ENCODE data around the gene ESAM. TPM values are rescaled to one million over a fixed set of nuclear protein-coding genes. Genes with fewer than 3 reads are reported as not detected.
A peak's percentile ranks its signal among the peaks of the same experiment; 100 is the strongest.

ESAM gene
- polyA plus RNA-seq, 1 of the 3 experiments (the other 2 are of a cell fraction): 1.3 TPM

- no peaks in the 10 kb centered on the region for H3K9me2 ChIP-seq
- DNase-seq: peak; percentile 8
- peaks cover 4% of the 10 kb centered on the region for H3F3A ChIP-seq (replicated peaks; ENCODE audit: insufficient read depth)
- ChIA-PET CTCF (interaction anchor here (0.6 to 7.1 kb wide), 19 partner anchors 8 to 399 kb away, joined by 3 to 41 read pairs (median 4); partner anchors contain the start of gene ESAM), POLR2A (interaction anchor here (0.7 to 2.2 kb wide), 5 partner anchors 12 to 153 kb away, joined by 4 to 7 read pairs (median 4); partner anchors contain the start of gene CCDC15)
- H3K9ac ChIP-seq: peak overlapping the region; percentile 97
- H3K79me2 ChIP-seq (ENCODE audit: insufficient read depth): peaks cover 42% of the 10 kb centered on the region
- peak overlapping the region; percentile 68 to 70 for H3K4me3 ChIP-seq (ENCODE audit: low read depth in 2 of 2, low read length in 1 of 2)
- peaks cover 8 to 10% of the 10 kb centered on the region in 2 experiments; a peak in 3 of 4 replicates for H3K4me1 ChIP-seq (ENCODE audit: control insufficient read depth in 1 of 2, insufficient read depth in 2 of 2, low read depth in 1 of 2, low read length in 1 of 2)
- H3K27ac ChIP-seq (ENCODE audit: low read depth in 2 of 2, low read length in 1 of 2): peak overlapping the region; percentile 95 to 97
- H3K27me3 ChIP-seq (ENCODE audit: insufficient read depth): no peaks in the 10 kb centered on the region
- no peaks in the 10 kb centered on the region for H3K9me3 ChIP-seq
- no peaks in the 10 kb centered on the region for H3K36me3 ChIP-seq (replicated peaks in 1 of 2; ENCODE audit: control insufficient read depth in 1 of 2, insufficient read depth in 2 of 2, low read length in 1 of 2)
- H2AFZ ChIP-seq (ENCODE audit: low read depth): peak overlapping the region; percentile 90
- 9% methylated on average over 8 of the region's 8 CpGs for WGBS (ENCODE audit: low lambda C conversion rate)
- TF ChIP-seq JUND (IDR thresholded peaks at IDR 0.05) (0 out of 2 replicates have a peak, but pooled peaks have one; percentile 12), EP300 (IDR thresholded peaks at IDR 0.05; ENCODE audit: borderline replicate concordance in 1 of 2, low read depth in 1 of 2, low read length in 1 of 2) (no peak), FOXJ3 (CRISPR knock-in tag; IDR thresholded peaks at IDR 0.05) (no peak), PBX3 (IDR thresholded peaks at IDR 0.05) (peak; percentile 50)
- peak overlapping the region; percentile 80 for H3K4me2 ChIP-seq
- peaks cover 26% of the 10 kb centered on the region for H4K20me1 ChIP-seq (ENCODE audit: insufficient read depth)
Measured at GRCh38 chr11:124801014-124801413, 38.9 kb upstream of the ESAM start.

- Histone ChIP-seq H3K9me2 (no peaks in the 10 kb centered on the region), H3K9ac (peak within 1 kb of the TSS; percentile 97), H3K79me2 (ENCODE audit: insufficient read depth) (peaks cover 48% of the 10 kb centered on the region), H4K20me1 (ENCODE audit: insufficient read depth) (peaks cover 30% of the 10 kb centered on the region), H3F3A (replicated peaks; ENCODE audit: insufficient read depth) (peaks cover 4% of the 10 kb centered on the region), H3K27me3 (ENCODE audit: insufficient read depth) (no peaks in the 10 kb centered on the region), H3K4me1 (ENCODE audit: control insufficient read depth in 1 of 2, insufficient read depth in 2 of 2, low read depth in 1 of 2, low read length in 1 of 2) (peaks cover 8 to 10% of the 10 kb centered on the region in 2 experiments; a peak in 3 of 4 replicates), H3K9me3 (no peaks in the 10 kb centered on the region), H2AFZ (ENCODE audit: low read depth) (peak within 1 kb of the TSS; percentile 90), H3K4me2 (peak within 1 kb of the TSS; percentile 80), H3K27ac (ENCODE audit: low read depth in 2 of 2, low read length in 1 of 2) (peak within 1 kb of the TSS; percentile 95 to 97), H3K36me3 (replicated peaks in 1 of 2; ENCODE audit: control insufficient read depth in 1 of 2, insufficient read depth in 2 of 2, low read length in 1 of 2) (no peaks in the 10 kb centered on the region), H3K4me3 (ENCODE audit: low read depth in 2 of 2, low read length in 1 of 2) (peak within 1 kb of the TSS; percentile 68 to 70)
- ChIA-PET POLR2A (interaction anchor here (0.6 to 2.2 kb wide), 9 partner anchors 11 to 792 kb away, joined by 3 to 7 read pairs (median 4); partner anchors contain the start of genes CCDC15 and STT3A), CTCF (interaction anchor here (0.6 to 7.1 kb wide), 21 partner anchors 10 to 398 kb away, joined by 3 to 41 read pairs (median 4); partner anchors contain the start of gene ESAM)
- peak; percentile 93 for DNase-seq
- WGBS (ENCODE audit: low lambda C conversion rate): under 1% methylated on average over 17 of the region's 62 CpGs
- 0 out of 4 replicates have a peak, but pooled peaks of 1 of the 2 experiments have one; percentile 8 for TF ChIP-seq EP300 (IDR thresholded peaks at IDR 0.05; ENCODE audit: borderline replicate concordance in 1 of 2, low read depth in 1 of 2, low read length in 1 of 2)
- TF ChIP-seq CTCF (IDR thresholded peaks at IDR 0.05): no peak
- no peak; the same call in 1 of the 2 replicates for TF ChIP-seq SIN3A (IDR thresholded peaks at IDR 0.05; ENCODE audit: borderline replicate concordance, low read depth, low read length)
- no peak for TF ChIP-seq CHD2 (IDR thresholded peaks at IDR 0.05; ENCODE audit: low read length, partially characterized antibody)
- no peak for TF ChIP-seq FOSL2 (IDR thresholded peaks at IDR 0.05; ENCODE audit: borderline replicate concordance, low read depth)
- TF ChIP-seq TEAD4 (IDR thresholded peaks at IDR 0.05; ENCODE audit: borderline replicate concordance, insufficient read depth): no peak
- TF ChIP-seq RAD21 (IDR thresholded peaks at IDR 0.05; ENCODE audit: low read length): 0 out of 2 replicates have a peak, but pooled peaks have one; percentile 2
- TF ChIP-seq FOXJ3 (CRISPR knock-in tag; IDR thresholded peaks at IDR 0.05): no peak
- TF ChIP-seq MAX (IDR thresholded peaks at IDR 0.05; ENCODE audit: low read depth): no peak; the same call in 1 of the 2 replicates
- TF ChIP-seq JUND (IDR thresholded peaks at IDR 0.05): no peak
- TF ChIP-seq IRF3 (IDR thresholded peaks at IDR 0.05; ENCODE audit: low read depth, low read length): no peak
- TF ChIP-seq REST (IDR thresholded peaks at IDR 0.05; ENCODE audit: low read depth, low read length): no peak; the same call in 1 of the 2 replicates
- TF ChIP-seq RFX5 (IDR thresholded peaks at IDR 0.05; ENCODE audit: low read length): no peak
- TF ChIP-seq TCF12 (IDR thresholded peaks at IDR 0.05): no peak
Measured at GRCh38 chr11:124800226-124800929, 38.3 kb upstream of the ESAM start, which contains the start of gene MSANTD2. Gene MSANTD2 (minus strand): TSS chr11:124800406. CDS start chr11:124800380, 26 bp downstream.
